HepG2 (cell line): ENCODE measurements around the gene CARD19. TPM values are rescaled to one million over a fixed set of nuclear protein-coding genes. Genes with fewer than 3 reads are reported as not detected.

ENCODE experiments used
- GLI4 ChIP-seq: sonication (generic); formaldehyde crosslinking; IDR thresholded peaks from 2 replicates; pipeline ENCODE4 v1.5.1; 2020; ENCODE audit warnings: missing genetic modification reagents, mild to moderate bottlenecking, moderate library complexity, borderline replicate concordance
- KAT8 ChIP-seq: IDR thresholded peaks from 2 replicates; pipeline ENCODE4 v1.6.1; 2016; ENCODE audit warnings: missing genetic modification reagents, missing compliant biosample characterization
- MTF1 ChIP-seq: sonication (generic); formaldehyde crosslinking; IDR thresholded peaks from 2 replicates; pipeline ENCODE4 v1.5.0; 2020; ENCODE audit warnings: missing genetic modification reagents
- ZNF616 ChIP-seq: sonication (generic); formaldehyde crosslinking; IDR thresholded peaks from 2 replicates; pipeline ENCODE4 v1.5.0; 2020; ENCODE audit warnings: low read depth, mild to moderate bottlenecking, missing genetic modification reagents
- ZNF737 ChIP-seq: sonication (generic); formaldehyde crosslinking; IDR thresholded peaks from 2 replicates; pipeline ENCODE4 v1.5.0; 2020; ENCODE audit warnings: missing genetic modification reagents, mild to moderate bottlenecking, borderline replicate concordance
- polyA plus RNA-seq, 8 experiments: library from polyadenylated mRNA; depleted of rRNA in 3 of 8; stranded (reverse) in 7 of 8; unstranded in 1 of 8; fragments of >200 nt; fragmentation: Illumina TruSeq in 4 of 8; extraction: Trizol in 4 of 8; gene quantifications; 2 replicates each; pipeline versions ENCODE4 v1.2.1 to v1.2.3, GENCODE V29; 2011 to 2016; ENCODE audit warnings: low read depth in 4 of 8, missing spikeins in 1 of 8, mixed read lengths in 1 of 8; ENCODE audit not compliant: insufficient read depth in 1 of 8
- total RNA-seq, 5 experiments: library from RNA; depleted of rRNA; stranded (reverse); fragments of >200 nt; fragmentation: Illumina TruSeq; extraction: Trizol; gene quantifications; 2 replicates each; pipeline ENCODE4 v1.2.3, GENCODE V29; 2016; ENCODE audit warnings: low read depth in 1 of 5
- TF ChIP-seq, protein P1 (sequence below), 2 experiments: fragments of 450-650 bp in 1 of 2; sonication (generic) in 1 of 2; formaldehyde crosslinking in 1 of 2; IDR thresholded peaks; 2 replicates each; pipeline versions ENCODE4 v1.6.1 to v1.8.0; 2016 to 2022; ENCODE audit warnings: antibody characterized with exemption in 1 of 2, mild to moderate bottlenecking in 1 of 2, missing genetic modification reagents in 1 of 2
- TF ChIP-seq, protein P2 (sequence below): sonication (generic); formaldehyde crosslinking; IDR thresholded peaks from 2 replicates; pipeline ENCODE4 v1.5.0; 2020; ENCODE audit warnings: missing genetic modification reagents, mild to moderate bottlenecking, borderline replicate concordance
- TF ChIP-seq, protein P3 (sequence below): IDR thresholded peaks from 2 replicates; pipeline ENCODE4 v1.6.1; 2016; ENCODE audit warnings: low read depth, borderline replicate concordance
- TF ChIP-seq, protein P4 (sequence below): sonication (generic); formaldehyde crosslinking; IDR thresholded peaks from 2 replicates; pipeline ENCODE4 v1.5.0; 2020; ENCODE audit warnings: mild to moderate bottlenecking, missing genetic modification reagents, borderline replicate concordance
- TF ChIP-seq, protein P5 (sequence below): sonication (generic); formaldehyde crosslinking; IDR thresholded peaks from 2 replicates; pipeline ENCODE4 v1.5.0; 2020; ENCODE audit warnings: mild to moderate bottlenecking, missing genetic modification reagents

CARD19 gene
- total and polyA plus RNA-seq, 2 of the 13 experiments (the other 11 are each of a cell fraction or from before 2014, with no cell fraction given) = 18.4 to 47.2 TPM

DNA sequence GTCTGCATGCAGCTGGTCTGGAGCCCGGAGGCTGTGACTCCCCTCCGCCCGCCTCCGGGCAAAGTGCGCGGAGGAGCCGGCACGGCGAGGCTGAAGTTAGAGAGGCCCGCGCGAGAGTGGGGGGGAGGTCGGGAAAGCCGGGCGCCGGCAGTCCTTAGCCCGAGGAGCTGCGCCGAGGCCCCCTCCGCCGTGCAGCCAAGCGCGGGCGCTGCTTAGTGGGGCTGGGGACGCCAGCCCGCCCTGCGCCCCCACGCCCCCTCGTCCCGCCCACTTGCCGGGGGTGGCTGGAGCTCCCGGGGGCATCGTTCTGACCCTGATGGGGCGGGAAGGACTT, 37.6 kb downstream of the CARD19 start (continued):
- TF ChIP-seq, protein P1, sequence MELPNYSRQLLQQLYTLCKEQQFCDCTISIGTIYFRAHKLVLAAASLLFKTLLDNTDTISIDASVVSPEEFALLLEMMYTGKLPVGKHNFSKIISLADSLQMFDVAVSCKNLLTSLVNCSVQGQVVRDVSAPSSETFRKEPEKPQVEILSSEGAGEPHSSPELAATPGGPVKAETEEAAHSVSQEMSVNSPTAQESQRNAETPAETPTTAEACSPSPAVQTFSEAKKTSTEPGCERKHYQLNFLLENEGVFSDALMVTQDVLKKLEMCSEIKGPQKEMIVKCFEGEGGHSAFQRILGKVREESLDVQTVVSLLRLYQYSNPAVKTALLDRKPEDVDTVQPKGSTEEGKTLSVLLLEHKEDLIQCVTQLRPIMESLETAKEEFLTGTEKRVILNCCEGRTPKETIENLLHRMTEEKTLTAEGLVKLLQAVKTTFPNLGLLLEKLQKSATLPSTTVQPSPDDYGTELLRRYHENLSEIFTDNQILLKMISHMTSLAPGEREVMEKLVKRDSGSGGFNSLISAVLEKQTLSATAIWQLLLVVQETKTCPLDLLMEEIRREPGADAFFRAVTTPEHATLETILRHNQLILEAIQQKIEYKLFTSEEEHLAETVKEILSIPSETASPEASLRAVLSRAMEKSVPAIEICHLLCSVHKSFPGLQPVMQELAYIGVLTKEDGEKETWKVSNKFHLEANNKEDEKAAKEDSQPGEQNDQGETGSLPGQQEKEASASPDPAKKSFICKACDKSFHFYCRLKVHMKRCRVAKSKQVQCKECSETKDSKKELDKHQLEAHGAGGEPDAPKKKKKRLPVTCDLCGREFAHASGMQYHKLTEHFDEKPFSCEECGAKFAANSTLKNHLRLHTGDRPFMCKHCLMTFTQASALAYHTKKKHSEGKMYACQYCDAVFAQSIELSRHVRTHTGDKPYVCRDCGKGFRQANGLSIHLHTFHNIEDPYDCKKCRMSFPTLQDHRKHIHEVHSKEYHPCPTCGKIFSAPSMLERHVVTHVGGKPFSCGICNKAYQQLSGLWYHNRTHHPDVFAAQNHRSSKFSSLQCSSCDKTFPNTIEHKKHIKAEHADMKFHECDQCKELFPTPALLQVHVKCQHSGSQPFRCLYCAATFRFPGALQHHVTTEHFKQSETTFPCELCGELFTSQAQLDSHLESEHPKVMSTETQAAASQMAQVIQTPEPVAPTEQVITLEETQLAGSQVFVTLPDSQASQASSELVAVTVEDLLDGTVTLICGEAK (IDR thresholded peaks at IDR 0.05) = no peak
- TF ChIP-seq, protein P1 (CRISPR knock-in tag; IDR thresholded peaks at IDR 0.05) = no peak
- TF ChIP-seq, protein P2, sequence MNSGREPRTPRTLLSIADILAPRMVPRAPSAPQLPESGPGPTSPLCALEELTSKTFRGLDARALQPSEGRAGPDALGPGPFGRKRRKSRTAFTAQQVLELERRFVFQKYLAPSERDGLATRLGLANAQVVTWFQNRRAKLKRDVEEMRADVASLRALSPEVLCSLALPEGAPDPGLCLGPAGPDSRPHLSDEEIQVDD (CRISPR knock-in tag) = no peak
- TF ChIP-seq, protein P3, sequence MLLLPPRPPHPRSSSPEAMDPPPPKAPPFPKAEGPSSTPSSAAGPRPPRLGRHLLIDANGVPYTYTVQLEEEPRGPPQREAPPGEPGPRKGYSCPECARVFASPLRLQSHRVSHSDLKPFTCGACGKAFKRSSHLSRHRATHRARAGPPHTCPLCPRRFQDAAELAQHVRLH = peak; percentile 44; the same call in 1 of the 2 replicates
- TF ChIP-seq GLI4 (CRISPR knock-in tag) (0 out of 2 replicates have a peak, but pooled peaks have one; percentile 51), ZNF616 (peak; percentile 22; the same call in 1 of the 2 replicates), KAT8 (CRISPR knock-in tag) (0 out of 2 replicates have a peak, but pooled peaks have one; percentile 48), ZNF737 (no peak), MTF1 (no peak)
- TF ChIP-seq, protein P4, sequence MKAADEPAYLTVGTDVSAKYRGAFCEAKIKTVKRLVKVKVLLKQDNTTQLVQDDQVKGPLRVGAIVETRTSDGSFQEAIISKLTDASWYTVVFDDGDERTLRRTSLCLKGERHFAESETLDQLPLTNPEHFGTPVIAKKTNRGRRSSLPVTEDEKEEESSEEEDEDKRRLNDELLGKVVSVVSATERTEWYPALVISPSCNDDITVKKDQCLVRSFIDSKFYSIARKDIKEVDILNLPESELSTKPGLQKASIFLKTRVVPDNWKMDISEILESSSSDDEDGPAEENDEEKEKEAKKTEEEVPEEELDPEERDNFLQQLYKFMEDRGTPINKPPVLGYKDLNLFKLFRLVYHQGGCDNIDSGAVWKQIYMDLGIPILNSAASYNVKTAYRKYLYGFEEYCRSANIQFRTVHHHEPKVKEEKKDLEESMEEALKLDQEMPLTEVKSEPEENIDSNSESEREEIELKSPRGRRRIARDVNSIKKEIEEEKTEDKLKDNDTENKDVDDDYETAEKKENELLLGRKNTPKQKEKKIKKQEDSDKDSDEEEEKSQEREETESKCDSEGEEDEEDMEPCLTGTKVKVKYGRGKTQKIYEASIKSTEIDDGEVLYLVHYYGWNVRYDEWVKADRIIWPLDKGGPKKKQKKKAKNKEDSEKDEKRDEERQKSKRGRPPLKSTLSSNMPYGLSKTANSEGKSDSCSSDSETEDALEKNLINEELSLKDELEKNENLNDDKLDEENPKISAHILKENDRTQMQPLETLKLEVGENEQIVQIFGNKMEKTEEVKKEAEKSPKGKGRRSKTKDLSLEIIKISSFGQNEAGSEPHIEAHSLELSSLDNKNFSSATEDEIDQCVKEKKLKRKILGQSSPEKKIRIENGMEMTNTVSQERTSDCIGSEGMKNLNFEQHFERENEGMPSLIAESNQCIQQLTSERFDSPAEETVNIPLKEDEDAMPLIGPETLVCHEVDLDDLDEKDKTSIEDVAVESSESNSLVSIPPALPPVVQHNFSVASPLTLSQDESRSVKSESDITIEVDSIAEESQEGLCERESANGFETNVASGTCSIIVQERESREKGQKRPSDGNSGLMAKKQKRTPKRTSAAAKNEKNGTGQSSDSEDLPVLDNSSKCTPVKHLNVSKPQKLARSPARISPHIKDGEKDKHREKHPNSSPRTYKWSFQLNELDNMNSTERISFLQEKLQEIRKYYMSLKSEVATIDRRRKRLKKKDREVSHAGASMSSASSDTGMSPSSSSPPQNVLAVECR = peak; percentile 36
- TF ChIP-seq, protein P5, sequence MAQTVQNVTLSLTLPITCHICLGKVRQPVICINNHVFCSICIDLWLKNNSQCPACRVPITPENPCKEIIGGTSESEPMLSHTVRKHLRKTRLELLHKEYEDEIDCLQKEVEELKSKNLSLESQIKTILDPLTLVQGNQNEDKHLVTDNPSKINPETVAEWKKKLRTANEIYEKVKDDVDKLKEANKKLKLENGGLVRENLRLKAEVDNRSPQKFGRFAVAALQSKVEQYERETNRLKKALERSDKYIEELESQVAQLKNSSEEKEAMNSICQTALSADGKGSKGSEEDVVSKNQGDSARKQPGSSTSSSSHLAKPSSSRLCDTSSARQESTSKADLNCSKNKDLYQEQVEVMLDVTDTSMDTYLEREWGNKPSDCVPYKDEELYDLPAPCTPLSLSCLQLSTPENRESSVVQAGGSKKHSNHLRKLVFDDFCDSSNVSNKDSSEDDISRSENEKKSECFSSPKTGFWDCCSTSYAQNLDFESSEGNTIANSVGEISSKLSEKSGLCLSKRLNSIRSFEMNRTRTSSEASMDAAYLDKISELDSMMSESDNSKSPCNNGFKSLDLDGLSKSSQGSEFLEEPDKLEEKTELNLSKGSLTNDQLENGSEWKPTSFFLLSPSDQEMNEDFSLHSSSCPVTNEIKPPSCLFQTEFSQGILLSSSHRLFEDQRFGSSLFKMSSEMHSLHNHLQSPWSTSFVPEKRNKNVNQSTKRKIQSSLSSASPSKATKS (CRISPR knock-in tag) = no peak
